ENCODE results near the gene PIK3C2B.

Gene PIK3C2B

DNA sequence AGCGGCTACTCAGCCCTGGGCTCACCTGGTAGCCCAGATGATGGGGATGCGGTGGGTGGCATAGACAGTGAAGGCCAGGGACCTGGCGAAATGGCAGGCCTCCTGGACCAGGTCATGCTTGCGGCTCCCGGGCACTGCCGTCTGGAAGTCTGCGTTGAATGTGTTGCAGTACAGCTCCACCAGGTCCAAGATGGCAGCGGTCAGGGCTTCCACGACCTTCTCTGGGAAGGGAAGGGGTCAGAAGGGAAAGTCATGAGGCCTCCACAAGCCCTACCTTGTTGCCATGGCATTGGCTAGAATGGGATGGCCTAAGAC lies 38.8 kb downstream of the PIK3C2B start:
- TF ChIP-seq, protein P1, sequence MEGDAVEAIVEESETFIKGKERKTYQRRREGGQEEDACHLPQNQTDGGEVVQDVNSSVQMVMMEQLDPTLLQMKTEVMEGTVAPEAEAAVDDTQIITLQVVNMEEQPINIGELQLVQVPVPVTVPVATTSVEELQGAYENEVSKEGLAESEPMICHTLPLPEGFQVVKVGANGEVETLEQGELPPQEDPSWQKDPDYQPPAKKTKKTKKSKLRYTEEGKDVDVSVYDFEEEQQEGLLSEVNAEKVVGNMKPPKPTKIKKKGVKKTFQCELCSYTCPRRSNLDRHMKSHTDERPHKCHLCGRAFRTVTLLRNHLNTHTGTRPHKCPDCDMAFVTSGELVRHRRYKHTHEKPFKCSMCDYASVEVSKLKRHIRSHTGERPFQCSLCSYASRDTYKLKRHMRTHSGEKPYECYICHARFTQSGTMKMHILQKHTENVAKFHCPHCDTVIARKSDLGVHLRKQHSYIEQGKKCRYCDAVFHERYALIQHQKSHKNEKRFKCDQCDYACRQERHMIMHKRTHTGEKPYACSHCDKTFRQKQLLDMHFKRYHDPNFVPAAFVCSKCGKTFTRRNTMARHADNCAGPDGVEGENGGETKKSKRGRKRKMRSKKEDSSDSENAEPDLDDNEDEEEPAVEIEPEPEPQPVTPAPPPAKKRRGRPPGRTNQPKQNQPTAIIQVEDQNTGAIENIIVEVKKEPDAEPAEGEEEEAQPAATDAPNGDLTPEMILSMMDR (IDR thresholded peaks at IDR 0.05; ENCODE audit: borderline replicate concordance, control extremely low read depth, extremely low read depth, insufficient read depth, missing control alignments) = no peak
- no peak for DNase-seq (ENCODE audit: low spot score)
- in situ Hi-C loops (cut with MboI; ENCODE audit: low sequenced_read_pairs, unreplicated experiment) = no loop called here

DNA sequence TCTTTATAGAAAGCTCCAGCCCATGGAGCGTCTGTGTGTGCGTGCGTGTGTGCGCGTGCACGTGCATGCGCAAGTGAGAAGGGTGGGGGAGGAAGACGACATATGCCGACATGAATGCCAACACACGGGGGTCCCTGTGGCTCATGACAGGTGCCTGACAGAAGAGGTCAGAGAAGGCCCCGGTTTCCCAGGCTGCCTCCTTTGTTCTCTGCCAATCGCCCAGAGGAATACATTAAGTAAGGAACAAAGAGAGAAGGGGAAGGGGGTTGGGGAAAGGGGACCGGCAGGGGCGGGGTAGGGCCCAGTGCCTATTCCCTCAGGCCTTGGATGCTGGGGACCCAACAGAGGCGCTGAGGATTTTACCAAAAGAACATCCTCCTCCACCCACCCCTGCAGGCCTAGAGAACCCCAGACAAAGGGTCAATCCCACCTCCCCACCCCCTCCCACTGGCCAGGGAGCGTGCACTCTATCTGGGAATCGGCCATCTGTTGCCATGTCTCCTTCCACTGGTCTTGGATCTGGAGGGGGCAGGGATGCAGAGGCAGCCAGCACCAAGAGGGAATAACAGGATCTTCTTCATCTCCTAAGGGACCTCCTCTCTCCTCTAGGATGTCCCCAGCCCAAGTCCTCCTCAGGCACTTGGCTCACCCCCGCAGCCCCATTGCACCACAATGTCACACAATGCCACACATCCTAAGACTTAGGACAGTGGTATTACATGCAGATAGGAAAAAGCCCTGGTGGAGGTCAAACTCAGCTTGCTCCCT lies 39.4 kb downstream of the PIK3C2B start:
- no peak for DNase-seq (ENCODE audit: low spot score)
- TF ChIP-seq, protein P1 (IDR thresholded peaks at IDR 0.05; ENCODE audit: borderline replicate concordance, control extremely low read depth, extremely low read depth, insufficient read depth, missing control alignments) = no peak
- in situ Hi-C loops (cut with MboI; ENCODE audit: low sequenced_read_pairs, unreplicated experiment) = no loop called here

DNA sequence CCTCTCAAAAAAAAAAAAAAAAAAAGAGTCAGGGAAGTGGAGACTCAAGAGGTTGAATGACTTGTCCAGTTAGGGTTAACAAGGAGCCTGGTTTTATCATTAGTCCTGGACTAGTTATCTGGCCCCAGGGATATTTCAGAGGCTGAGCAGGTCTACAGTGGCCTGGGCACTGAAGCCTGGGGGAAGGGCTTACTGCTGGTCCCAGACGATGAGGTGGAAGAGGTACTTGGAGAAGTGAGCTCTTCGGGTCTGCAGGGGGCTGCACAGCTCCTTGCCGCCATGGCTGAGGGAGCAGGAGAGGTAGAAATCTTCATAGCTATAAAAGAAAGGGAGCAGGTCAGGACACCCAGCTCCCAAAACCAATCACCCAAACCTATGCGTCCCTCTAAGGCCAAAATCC lies 40.1 kb downstream of the PIK3C2B start:
- in situ Hi-C loops (cut with MboI; ENCODE audit: low sequenced_read_pairs, unreplicated experiment) = no loop called here
- TF ChIP-seq, protein P1 (IDR thresholded peaks at IDR 0.05; ENCODE audit: borderline replicate concordance, control extremely low read depth, extremely low read depth, insufficient read depth, missing control alignments) = no peak
- DNase-seq (ENCODE audit: low spot score) = no peak

DNA sequence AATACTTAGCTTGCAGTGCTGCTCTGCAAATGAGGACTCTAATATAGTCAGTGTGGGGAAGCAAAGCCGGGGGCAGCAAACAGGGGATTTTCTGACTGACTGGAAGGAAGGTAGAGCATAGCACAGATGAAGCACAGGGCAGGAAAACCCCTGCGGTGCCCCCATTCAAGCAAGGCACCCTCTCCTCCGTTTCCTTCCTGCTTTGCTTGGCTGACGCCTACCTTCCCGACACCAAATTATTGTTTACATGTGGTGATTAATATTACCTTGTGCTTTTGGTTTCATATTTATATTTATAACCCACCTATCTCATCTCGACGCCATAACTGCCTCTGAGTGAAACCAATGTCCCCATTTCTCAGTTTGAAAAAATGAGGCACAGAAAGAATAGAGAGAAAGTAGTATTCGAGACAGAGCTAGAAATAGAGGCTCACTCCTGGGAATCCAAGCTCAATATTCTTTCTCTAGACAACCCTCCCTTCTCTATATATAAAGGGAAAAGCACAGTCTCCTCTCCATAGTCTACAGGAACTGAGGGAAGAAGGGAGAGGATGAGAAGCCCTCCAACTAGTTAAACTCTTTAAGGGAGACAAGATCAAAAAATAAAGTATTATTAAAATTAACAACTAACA lies 41.3 kb downstream of the PIK3C2B start:
- TF ChIP-seq, protein P1 (IDR thresholded peaks at IDR 0.05; ENCODE audit: borderline replicate concordance, control extremely low read depth, extremely low read depth, insufficient read depth, missing control alignments) = no peak
- in situ Hi-C loops (cut with MboI; ENCODE audit: low sequenced_read_pairs, unreplicated experiment) = no loop called here
- peak; percentile 86 for DNase-seq (ENCODE audit: low spot score)

DNA sequence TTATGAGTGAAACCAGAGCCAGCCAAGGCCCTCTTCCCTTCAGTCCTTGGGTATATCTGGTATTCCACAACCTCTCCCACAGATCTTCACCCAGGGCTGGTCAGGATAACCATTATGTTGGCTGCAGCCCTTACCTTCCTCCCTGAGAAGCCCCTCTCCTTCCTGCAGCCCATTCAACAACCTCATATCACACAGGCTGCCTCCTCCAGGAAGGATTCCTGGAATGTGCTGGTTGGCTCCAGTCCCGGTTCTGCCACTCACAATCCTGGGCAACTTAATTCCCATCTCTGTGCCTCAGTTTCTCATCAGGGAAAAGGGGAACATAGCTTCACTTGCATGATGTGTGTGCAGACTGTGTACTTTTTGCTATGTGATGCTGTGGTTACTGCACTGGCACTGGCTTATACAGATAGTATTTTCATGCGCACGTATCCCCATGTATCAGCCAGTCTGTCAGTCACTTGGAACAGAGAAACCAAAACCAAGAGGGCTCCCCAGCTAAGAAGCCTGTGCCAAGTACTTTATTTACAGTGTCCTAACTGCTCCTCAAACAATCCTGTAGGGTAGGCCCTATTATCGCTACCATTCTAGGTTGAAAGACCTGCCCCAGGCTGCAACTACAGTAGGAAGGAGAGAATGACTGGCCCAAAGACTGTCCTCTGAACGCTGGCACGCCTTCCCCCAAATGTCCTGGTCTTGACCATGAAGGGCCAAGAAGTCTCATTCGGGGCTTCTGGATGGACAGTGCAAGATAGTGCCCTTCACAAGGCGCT lies 43.1 kb downstream of the PIK3C2B start:
- no peak for DNase-seq (ENCODE audit: low spot score)
- TF ChIP-seq, protein P1 (IDR thresholded peaks at IDR 0.05; ENCODE audit: borderline replicate concordance, control extremely low read depth, extremely low read depth, insufficient read depth, missing control alignments) = no peak
- in situ Hi-C loops (cut with MboI; ENCODE audit: low sequenced_read_pairs, unreplicated experiment) = no loop called here

DNA sequence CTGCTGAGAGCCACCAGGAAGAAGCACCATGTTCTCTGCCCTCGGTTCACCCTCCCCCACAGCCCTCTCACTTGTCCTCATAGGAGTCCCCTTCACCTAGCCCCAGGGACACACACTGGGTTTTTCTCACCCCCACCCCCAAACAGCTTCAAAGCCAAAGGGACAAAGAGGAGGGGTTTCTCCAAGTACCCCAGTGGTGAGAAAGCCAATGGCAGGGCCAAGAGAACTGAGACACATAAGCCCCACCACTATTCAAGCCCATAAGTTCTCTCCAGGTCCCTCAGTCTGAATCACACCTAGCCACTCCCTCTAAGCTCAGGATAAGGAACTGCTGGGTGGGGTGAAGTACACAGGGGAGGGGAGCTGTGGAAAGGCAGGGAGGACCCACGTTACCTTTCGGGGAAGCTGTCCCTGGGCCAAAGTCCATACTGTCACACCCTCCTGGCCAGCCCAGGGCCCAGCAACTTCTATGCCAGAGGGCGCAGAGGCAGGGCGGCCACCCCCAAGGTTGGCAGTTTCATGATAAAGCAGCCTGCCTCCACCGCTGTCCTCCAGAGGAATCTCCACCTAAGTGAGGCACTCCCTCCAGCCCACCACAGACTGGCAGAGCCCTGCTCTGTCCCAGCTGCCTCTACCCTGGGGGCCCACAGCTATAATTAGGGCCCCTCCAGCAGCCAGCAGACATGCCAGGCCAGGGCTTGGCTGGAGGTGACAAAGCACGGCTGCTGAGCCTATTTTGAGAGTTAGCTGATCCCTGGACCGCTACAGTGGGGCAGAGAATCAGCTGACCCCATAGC lies 43.9 kb downstream of the PIK3C2B start:
- TF ChIP-seq, protein P1 (IDR thresholded peaks at IDR 0.05; ENCODE audit: borderline replicate concordance, control extremely low read depth, extremely low read depth, insufficient read depth, missing control alignments) = no peak
- no peak for DNase-seq (ENCODE audit: low spot score)
- in situ Hi-C loops (cut with MboI; ENCODE audit: low sequenced_read_pairs, unreplicated experiment) = no loop called here
